A673 (cell line): ENCODE results near the gene NCAPD2. TPM values are rescaled to one million over a fixed set of nuclear protein-coding genes. Genes with fewer than 3 reads are reported as not detected.

Experiments used
- BruUV-seq: library from RNA; stranded (reverse); fragments of 400-500 nt; replicated peaks from 2 replicates; lab custom pipeline; 2021; lab: Mats Ljungman, UMichigan
- CTCF ChIA-PET: fragments of 300-600 bp; sonication (Branson Sonifier 250); formaldehyde crosslinking; loops from one replicate; lab custom pipeline; 2022; ENCODE audit warnings: antibody characterized with exemption; lab: Charles Lee
- POLR2A ChIA-PET: fragments of 300-600 bp; sonication (Branson Sonifier 250); formaldehyde crosslinking; loops from one replicate; lab custom pipeline; 2022; ENCODE audit warnings: antibody characterized with exemption; ENCODE audit not compliant: low non-redundant PET; lab: Charles Lee
- DNase-seq: peaks from one replicate; pipeline ENCODE4 v3.0.0-alpha.2; 2015; ENCODE audit warnings: low spot score
- H3K27ac ChIP-seq: fragments of 200-600 bp; sonication (generic); 2 replicates; pipeline ENCODE4 v1.5.1; 2016; ENCODE audit warnings: mixed run types, low read depth, mild to moderate bottlenecking, mixed read lengths, antibody characterized with exemption, low read length; ENCODE audit not compliant: poor library complexity, severe bottlenecking
- H3K27me3 ChIP-seq: fragments of 200-600 bp; sonication (generic); replicated peaks from 2 replicates; pipeline ENCODE4 v1.6.1; 2017; ENCODE audit warnings: mixed run types, low read depth, mild to moderate bottlenecking, mixed read lengths, antibody characterized with exemption, low read length; ENCODE audit not compliant: insufficient read depth, poor library complexity
- H3K36me3 ChIP-seq: fragments of 200-600 bp; sonication (generic); 2 replicates; pipeline ENCODE4 v1.6.1; 2016; ENCODE audit warnings: mixed run types, mild to moderate bottlenecking, mixed read lengths, antibody characterized with exemption, low read length; ENCODE audit not compliant: insufficient read depth, poor library complexity, severe bottlenecking
- H3K4me1 ChIP-seq: fragments of 200-600 bp; sonication (generic); 2 replicates; pipeline ENCODE4 v1.6.1; 2017; ENCODE audit warnings: mixed run types, mild to moderate bottlenecking, mixed read lengths, antibody characterized with exemption, low read length; ENCODE audit not compliant: insufficient read depth, poor library complexity, severe bottlenecking
- H3K4me3 ChIP-seq: fragments of 200-600 bp; sonication (generic); 2 replicates; pipeline ENCODE4 v1.5.1; 2016; ENCODE audit warnings: low read depth, mixed run types, mild to moderate bottlenecking, mixed read lengths, low read length; ENCODE audit not compliant: poor library complexity, severe bottlenecking
- H3K9me3 ChIP-seq: fragments of 200-600 bp; sonication (generic); 2 replicates; pipeline ENCODE4 v1.6.1; 2016; ENCODE audit warnings: mixed run types, low read depth, mild to moderate bottlenecking, mixed read lengths, antibody characterized with exemption, low read length; ENCODE audit not compliant: poor library complexity, severe bottlenecking
- EZH2 ChIP-seq: fragments of 200-600 bp; sonication (generic); IDR thresholded peaks from 2 replicates; pipeline ENCODE4 v1.6.1; 2017; ENCODE audit warnings: borderline replicate concordance, low read depth, mild to moderate bottlenecking, mixed read lengths, antibody characterized with exemption, low read length; ENCODE audit not compliant: poor library complexity, severe bottlenecking
- intact Hi-C: fragments of 100-400 bp; cut with micrococcal nuclease; formaldehyde crosslinking; loops from one replicate; pipeline ENCODE4 v1.10.0; 2022; ENCODE audit not compliant: unreplicated experiment
- total RNA-seq: library from RNA; stranded (reverse); gene quantifications from 2 replicates; pipeline ENCODE4 v1.2.3, GENCODE V29; 2021
- TF ChIP-seq, protein P1 (sequence below): fragments of 300-800, 200-600 bp; sonication (generic); conservative IDR thresholded peaks from 2 replicates; pipeline ENCODE4 v1.5.1; 2017; ENCODE audit warnings: low read depth, mild to moderate bottlenecking, antibody characterized with exemption, low read length, moderate library complexity, mixed read lengths

The NCAPD2 gene
- total RNA-seq, 1 experiment from 2014 or later = 125 TPM

DNA sequence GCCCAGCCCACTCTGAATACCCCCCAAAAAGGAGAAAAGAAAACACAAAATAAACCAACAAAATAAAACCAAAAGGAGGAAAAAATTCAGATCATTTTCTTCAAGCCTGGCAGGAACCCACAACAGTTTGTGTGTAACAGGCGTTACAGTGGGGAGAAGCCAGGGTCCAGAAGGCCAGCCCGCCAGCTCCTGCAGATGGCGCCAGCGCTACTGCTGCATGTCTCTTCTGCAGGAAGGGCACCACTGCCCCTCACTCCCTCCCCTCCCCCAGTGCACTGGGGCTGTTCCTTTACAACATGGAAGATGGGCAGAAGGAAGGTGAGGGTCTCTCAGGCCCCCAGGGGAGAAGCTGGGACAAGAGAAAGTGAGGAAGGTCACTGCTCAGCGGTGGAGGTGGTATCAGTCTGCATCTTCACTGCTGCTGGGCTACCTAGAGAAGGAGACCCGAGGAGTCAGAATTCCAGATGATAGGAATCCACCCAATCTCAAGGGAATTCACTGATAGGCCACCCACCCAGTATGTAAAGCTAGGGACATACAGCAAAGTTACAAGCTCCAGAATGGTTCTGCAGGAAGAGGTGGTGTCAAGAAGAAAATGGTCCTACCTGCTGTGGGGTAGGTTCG, 76.5 kb downstream of the NCAPD2 start:
- no peaks in the 10 kb centered on the region for H3K9me3 ChIP-seq
- BruUV-seq = TSS peak; percentile 34
- DNase-seq = peak; percentile 71
- ChIA-PET CTCF (interaction anchor here (0.6 to 1.0 kb wide), 5 partner anchors 10 to 365 kb away, joined by 3 to 8 read pairs (median 3); no protein-coding TSS in a partner anchor), POLR2A (no interaction called here)
- H3K4me3 ChIP-seq = no peak overlapping the region
- H3K4me1 ChIP-seq = peaks cover 10% of the 10 kb centered on the region
- intact Hi-C loops = no loop called here
- H3K36me3 ChIP-seq = peaks cover 74% of the 10 kb centered on the region
- no peaks in the 10 kb centered on the region for H3K27me3 ChIP-seq
- TF ChIP-seq, protein P1, sequence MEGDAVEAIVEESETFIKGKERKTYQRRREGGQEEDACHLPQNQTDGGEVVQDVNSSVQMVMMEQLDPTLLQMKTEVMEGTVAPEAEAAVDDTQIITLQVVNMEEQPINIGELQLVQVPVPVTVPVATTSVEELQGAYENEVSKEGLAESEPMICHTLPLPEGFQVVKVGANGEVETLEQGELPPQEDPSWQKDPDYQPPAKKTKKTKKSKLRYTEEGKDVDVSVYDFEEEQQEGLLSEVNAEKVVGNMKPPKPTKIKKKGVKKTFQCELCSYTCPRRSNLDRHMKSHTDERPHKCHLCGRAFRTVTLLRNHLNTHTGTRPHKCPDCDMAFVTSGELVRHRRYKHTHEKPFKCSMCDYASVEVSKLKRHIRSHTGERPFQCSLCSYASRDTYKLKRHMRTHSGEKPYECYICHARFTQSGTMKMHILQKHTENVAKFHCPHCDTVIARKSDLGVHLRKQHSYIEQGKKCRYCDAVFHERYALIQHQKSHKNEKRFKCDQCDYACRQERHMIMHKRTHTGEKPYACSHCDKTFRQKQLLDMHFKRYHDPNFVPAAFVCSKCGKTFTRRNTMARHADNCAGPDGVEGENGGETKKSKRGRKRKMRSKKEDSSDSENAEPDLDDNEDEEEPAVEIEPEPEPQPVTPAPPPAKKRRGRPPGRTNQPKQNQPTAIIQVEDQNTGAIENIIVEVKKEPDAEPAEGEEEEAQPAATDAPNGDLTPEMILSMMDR = peak; percentile 83
- TF ChIP-seq EZH2 = no peak
- no peak overlapping the region for H3K27ac ChIP-seq

DNA sequence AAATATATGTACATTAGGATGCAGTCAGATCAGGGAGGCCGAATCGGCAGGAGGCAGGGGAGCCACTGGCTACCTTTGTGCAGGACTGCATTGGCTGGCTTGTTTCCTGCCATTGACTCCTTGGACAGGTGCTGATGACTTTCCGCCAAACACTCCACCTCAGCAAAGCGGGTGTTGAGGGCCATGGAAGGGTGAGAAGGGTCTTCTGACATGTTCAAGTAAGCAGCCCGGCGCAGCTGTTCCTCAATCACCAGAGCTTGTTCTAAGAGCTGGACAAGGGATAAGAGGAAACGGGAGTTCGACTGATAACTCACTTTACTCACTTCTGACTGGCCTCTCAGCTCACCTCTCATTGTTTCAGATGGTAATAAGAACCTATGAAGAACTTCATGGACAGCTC, 79.1 kb downstream of the NCAPD2 start:
- Histone ChIP-seq H3K36me3 (peaks cover 83% of the 10 kb centered on the region), H3K4me1 (no peaks in the 10 kb centered on the region), H3K27ac (no peak overlapping the region), H3K4me3 (no peak overlapping the region), H3K9me3 (no peaks in the 10 kb centered on the region), H3K27me3 (no peaks in the 10 kb centered on the region)
- ChIA-PET POLR2A (no interaction called here), CTCF (no interaction called here)
- BruUV-seq = no TSS peak
- TF ChIP-seq, protein P1 = no peak
- no peak for TF ChIP-seq EZH2
- DNase-seq = no peak
- intact Hi-C loops = no loop called here

DNA sequence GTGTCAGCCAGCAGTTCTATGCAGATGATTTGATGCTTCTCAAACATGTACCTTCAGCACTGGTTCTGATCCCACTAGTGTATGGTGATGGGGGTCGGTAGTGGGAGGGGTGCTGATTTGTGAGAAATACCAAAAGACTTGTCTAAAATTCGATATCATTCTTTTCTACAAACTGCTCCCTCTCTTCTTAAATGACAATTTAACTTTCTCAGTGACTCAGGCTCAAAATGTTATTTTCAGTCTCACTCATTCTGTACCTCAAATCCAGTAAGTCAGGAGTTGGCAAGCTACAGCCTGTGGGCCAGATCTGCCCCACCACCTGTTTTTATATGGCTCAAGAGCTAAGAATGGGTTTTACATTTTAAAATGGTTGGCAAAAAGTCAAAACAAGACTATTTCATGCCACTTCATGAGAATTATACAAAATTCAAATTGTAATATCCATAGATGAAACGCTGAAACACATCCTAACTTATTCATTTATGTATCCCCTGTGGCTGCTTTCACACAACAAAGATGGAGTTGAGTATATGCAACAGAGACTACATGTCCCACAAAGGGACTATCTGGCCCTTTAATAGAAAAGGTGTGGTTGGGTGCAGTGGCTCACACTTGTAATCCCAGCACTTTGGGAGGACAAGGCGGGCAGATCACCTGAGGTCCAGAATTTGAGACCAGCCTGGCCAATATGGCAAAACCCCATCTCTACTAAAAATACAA, 80.8 kb downstream of the NCAPD2 start:
- TF ChIP-seq, protein P1 = no peak
- Histone ChIP-seq H3K27ac (no peak overlapping the region), H3K36me3 (peaks cover 92% of the 10 kb centered on the region), H3K9me3 (no peaks in the 10 kb centered on the region), H3K4me1 (no peaks in the 10 kb centered on the region), H3K27me3 (no peaks in the 10 kb centered on the region), H3K4me3 (no peak overlapping the region)
- BruUV-seq = no TSS peak
- CTCF ChIA-PET = no interaction called here
- POLR2A ChIA-PET = no interaction called here
- intact Hi-C loops = no loop called here
- DNase-seq = no peak
